Cardiac muscle cell (in vitro differentiated cells and primary cell): ENCODE measurements around the gene PNRC2. TPM values are rescaled to one million over a fixed set of nuclear protein-coding genes. Genes with fewer than 3 reads are reported as not detected.

Experiments used
- DNase-seq, 2 donors: peaks; one replicate each; pipeline versions ENCODE4 v3.0.0 to v3.0.0-alpha.2; 2010 to 2017; ENCODE audit warnings: low read depth in 1 of 2, low spot score in 1 of 2
- H3K27ac ChIP-seq: fragments of 200-600 bp; sonication (generic); 2 replicates; pipeline ENCODE4 v1.5.1; 2016
- H3K27me3 ChIP-seq: fragments of 200-600 bp; sonication (generic); 2 replicates; pipeline ENCODE4 v1.6.0; 2016; ENCODE audit warnings: control low read depth
- H3K36me3 ChIP-seq: fragments of 200-600 bp; sonication (generic); 2 replicates; pipeline ENCODE4 v1.5.1; 2016; ENCODE audit warnings: control low read depth
- H3K4me1 ChIP-seq: fragments of 200-600 bp; sonication (generic); 2 replicates; pipeline ENCODE4 v1.8.1; 2017; ENCODE audit warnings: low read depth, mild to moderate bottlenecking, mixed run types
- H3K4me3 ChIP-seq: fragments of 200-600 bp; sonication (generic); 2 replicates; pipeline ENCODE4 v1.5.1; 2016; ENCODE audit warnings: mild to moderate bottlenecking
- H3K9me3 ChIP-seq: fragments of 200-600 bp; sonication (generic); 2 replicates; pipeline ENCODE4 v1.5.1; 2017; ENCODE audit warnings: low read depth, mild to moderate bottlenecking, control low read depth
- CTCF ChIP-seq: IDR thresholded peaks from 2 replicates; pipeline ENCODE4 v1.5.1; 2012; ENCODE audit warnings: low read depth, mild to moderate bottlenecking, low read length
- polyA plus RNA-seq: library from polyadenylated mRNA; unstranded; fragments of >200 nt; fragmentation: Nextera tagmentation; extraction: Ambion mirVana; gene quantifications from 2 replicates; pipeline ENCODE4 v1.2.1, GENCODE V29; 2016
- total RNA-seq: library from RNA; depleted of rRNA; stranded (reverse); fragments of >200 nt; gene quantifications from 2 replicates; pipeline ENCODE4 v1.2.3, GENCODE V29; 2016

PNRC2 gene
- total and polyA plus RNA-seq, 2 experiments from 2014 or later: 71.7 to 87.9 TPM

DNA sequence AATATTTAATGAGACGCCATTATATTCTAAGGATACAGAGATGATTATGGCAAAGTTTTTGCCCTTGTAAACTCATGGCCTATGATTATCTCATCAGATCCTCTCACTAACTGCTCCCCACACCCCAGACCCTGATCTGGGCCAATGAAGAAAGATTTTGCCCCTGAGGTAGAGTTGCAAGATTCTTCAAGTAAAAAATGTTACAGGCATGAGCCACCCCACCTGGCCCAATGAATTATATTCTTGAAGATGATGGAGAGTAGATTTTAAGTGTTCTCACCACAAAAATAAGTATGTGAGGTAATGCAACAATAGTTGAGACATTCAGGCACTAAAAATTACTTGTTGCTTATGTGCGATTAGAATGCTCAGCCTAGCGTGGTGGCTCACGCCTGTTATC lies 44.7 kb upstream of the PNRC2 start:
- Histone ChIP-seq H3K27ac (no peak overlapping the region), H3K4me3 (no peak overlapping the region), H3K36me3 (no peaks in the 10 kb centered on the region), H3K4me1 (peaks cover 3% of the 10 kb centered on the region), H3K27me3 (no peaks in the 10 kb centered on the region), H3K9me3 (no peaks in the 10 kb centered on the region)
- DNase-seq: no peak
- TF ChIP-seq CTCF: no peak

- H3K9me3 ChIP-seq: no peaks in the 10 kb centered on the region
- no peak for TF ChIP-seq CTCF
- no peaks in the 10 kb centered on the region for H3K27me3 ChIP-seq
- no peak for DNase-seq
- no peak overlapping the region for H3K4me3 ChIP-seq
- no peak overlapping the region for H3K27ac ChIP-seq
- H3K36me3 ChIP-seq: no peaks in the 10 kb centered on the region
- peaks cover 8% of the 10 kb centered on the region for H3K4me1 ChIP-seq
These were observed 44.2 kb upstream of the PNRC2 start for GRCh38 chr1:23915466-23915865.

DNA sequence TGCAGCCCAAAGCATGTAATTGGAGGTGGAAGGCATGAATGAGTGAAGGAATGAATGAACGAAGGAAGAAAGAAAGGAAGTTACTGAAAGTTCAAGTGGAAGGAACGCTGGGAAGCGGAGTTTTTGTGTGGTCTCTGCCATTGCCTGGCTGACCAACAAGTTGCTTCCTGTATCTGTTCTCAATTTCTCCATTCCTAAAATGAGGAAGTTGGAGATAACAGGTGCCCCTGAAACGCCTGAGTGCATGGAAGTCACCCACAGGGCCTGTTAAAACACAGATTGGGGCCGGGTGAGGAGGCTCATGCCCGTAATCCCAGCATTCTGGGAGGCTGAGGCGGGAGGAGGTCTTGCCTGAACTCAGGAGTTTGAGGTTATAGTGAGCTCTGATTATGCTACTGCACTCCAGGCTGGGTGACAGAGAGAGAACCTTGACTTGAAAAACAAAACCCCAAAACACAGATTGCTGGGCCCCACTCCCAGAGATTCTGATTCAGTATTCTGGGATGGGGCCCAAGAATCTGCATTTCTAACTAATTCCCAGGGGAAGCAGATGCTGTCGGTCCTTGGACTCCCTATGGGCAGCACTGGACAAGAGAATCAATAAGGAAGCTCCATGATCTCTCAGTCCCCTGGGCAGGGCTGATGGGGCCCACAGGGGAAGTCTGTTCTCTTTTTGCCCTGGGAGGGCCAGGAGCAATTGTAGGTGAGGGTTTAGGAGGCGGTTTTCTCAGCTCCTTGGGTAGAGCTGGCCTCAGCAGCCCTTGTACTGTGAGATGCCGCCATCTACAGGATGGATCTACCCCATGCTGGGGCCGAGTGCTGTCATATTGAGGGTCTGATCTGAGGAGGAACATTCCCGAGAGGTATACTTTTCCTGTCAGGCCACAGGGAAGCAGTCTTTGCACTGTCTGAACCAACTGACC lies 43.2 kb upstream of the PNRC2 start:
- TF ChIP-seq CTCF: peak; percentile 78
- Histone ChIP-seq H3K4me1 (peaks cover 13% of the 10 kb centered on the region), H3K27me3 (no peaks in the 10 kb centered on the region), H3K9me3 (no peaks in the 10 kb centered on the region), H3K27ac (no peak overlapping the region), H3K4me3 (no peak overlapping the region), H3K36me3 (no peaks in the 10 kb centered on the region)
- DNase-seq: peak; percentile 79 to 83

GRCh38 chr1:23922321-23922943 lies 37.2 kb upstream of the PNRC2 start:
- TF ChIP-seq CTCF: no peak
- Histone ChIP-seq H3K4me3 (no peak overlapping the region), H3K9me3 (no peaks in the 10 kb centered on the region), H3K4me1 (peaks cover 13% of the 10 kb centered on the region), H3K27ac (no peak overlapping the region), H3K27me3 (no peaks in the 10 kb centered on the region), H3K36me3 (no peaks in the 10 kb centered on the region)
- peak in 1 of 2 donors; percentile 18 for DNase-seq

GRCh38 chr1:23923592-23924499 lies 35.8 kb upstream of the PNRC2 start:
- no peak overlapping the region for H3K4me3 ChIP-seq
- no peak overlapping the region for H3K27ac ChIP-seq
- H3K9me3 ChIP-seq: no peaks in the 10 kb centered on the region
- peak in 1 of 2 donors; percentile 29 for DNase-seq
- peaks cover 13% of the 10 kb centered on the region for H3K4me1 ChIP-seq
- H3K27me3 ChIP-seq: no peaks in the 10 kb centered on the region
- TF ChIP-seq CTCF: no peak
- no peaks in the 10 kb centered on the region for H3K36me3 ChIP-seq
